ENCODE results near the gene PERCC1. TPM values are rescaled to one million over a fixed set of nuclear protein-coding genes. Genes with fewer than 3 reads are reported as not detected.

The PERCC1 gene
- total RNA-seq, 1 donor from 2014 or later = not detected

DNA sequence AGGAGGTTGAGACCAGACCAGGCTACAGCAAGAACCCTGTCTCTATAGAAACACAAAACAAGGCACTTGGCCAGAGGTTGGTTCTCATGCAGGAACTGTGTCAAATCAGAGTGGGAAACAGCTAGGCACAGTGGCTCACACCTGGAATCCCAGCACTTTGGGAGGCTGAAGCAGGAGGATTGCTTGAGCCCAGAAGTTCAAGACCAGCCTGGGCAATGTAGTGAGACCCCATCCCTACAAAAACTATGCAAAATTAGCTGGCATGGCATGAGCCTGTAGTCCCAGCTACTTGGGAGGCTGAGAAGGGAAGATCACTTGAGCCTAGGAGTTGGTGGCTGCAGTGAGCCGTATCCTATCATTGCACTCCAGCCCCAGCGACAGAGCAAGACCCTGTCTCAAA is 18.0 kb upstream of the PERCC1 start:
- TF ChIP-seq, protein P1, sequence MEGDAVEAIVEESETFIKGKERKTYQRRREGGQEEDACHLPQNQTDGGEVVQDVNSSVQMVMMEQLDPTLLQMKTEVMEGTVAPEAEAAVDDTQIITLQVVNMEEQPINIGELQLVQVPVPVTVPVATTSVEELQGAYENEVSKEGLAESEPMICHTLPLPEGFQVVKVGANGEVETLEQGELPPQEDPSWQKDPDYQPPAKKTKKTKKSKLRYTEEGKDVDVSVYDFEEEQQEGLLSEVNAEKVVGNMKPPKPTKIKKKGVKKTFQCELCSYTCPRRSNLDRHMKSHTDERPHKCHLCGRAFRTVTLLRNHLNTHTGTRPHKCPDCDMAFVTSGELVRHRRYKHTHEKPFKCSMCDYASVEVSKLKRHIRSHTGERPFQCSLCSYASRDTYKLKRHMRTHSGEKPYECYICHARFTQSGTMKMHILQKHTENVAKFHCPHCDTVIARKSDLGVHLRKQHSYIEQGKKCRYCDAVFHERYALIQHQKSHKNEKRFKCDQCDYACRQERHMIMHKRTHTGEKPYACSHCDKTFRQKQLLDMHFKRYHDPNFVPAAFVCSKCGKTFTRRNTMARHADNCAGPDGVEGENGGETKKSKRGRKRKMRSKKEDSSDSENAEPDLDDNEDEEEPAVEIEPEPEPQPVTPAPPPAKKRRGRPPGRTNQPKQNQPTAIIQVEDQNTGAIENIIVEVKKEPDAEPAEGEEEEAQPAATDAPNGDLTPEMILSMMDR (IDR thresholded peaks at IDR 0.05; ENCODE audit: insufficient read depth, low read depth, low read length) = no peak
- no peak for TF ChIP-seq EZH2 (IDR thresholded peaks at IDR 0.05; ENCODE audit: insufficient read depth, low read length)
- Mint-ChIP-seq H3K9me3 (ENCODE audit: unreplicated experiment) (no peaks in the 10 kb centered on the region), H3K27me3 (ENCODE audit: low read depth, unreplicated experiment) (no peaks in the 10 kb centered on the region), H3K4me1 (ENCODE audit: low read depth, unreplicated experiment) (peaks cover 4% of the 10 kb centered on the region), H3K4me3 (ENCODE audit: unreplicated experiment) (peak overlapping the region; percentile 50), H3K36me3 (ENCODE audit: low read depth, unreplicated experiment) (peaks cover 4% of the 10 kb centered on the region), H3K27ac (ENCODE audit: unreplicated experiment) (no peak overlapping the region)
- Histone ChIP-seq H3K4me1 (ENCODE audit: insufficient read depth, low read length) (no peaks in the 10 kb centered on the region), H3K27me3 (ENCODE audit: insufficient read depth, low read length) (no peaks in the 10 kb centered on the region), H3K4me2 (ENCODE audit: low read length) (no peak overlapping the region), H3K9ac (ENCODE audit: low read length) (no peak overlapping the region), H3K36me3 (ENCODE audit: insufficient read depth, low read length) (no peaks in the 10 kb centered on the region), H4K20me1 (ENCODE audit: insufficient read depth, low read length) (peaks cover 4% of the 10 kb centered on the region), H3K79me2 (ENCODE audit: insufficient read depth, low read length) (peaks cover 5% of the 10 kb centered on the region), H3K27ac (ENCODE audit: low read depth, low read length) (no peak overlapping the region), H2AFZ (ENCODE audit: low read depth, low read length) (no peak overlapping the region), H3K4me3 (ENCODE audit: insufficient read depth, low read depth, low read length) (no peak overlapping the region), H3K9me3 (ENCODE audit: insufficient read depth, low read depth, low read length) (no peaks in the 10 kb centered on the region)
- DNase-seq (ENCODE audit: low read depth) (no peak), FAIRE-seq (no peak)

DNA sequence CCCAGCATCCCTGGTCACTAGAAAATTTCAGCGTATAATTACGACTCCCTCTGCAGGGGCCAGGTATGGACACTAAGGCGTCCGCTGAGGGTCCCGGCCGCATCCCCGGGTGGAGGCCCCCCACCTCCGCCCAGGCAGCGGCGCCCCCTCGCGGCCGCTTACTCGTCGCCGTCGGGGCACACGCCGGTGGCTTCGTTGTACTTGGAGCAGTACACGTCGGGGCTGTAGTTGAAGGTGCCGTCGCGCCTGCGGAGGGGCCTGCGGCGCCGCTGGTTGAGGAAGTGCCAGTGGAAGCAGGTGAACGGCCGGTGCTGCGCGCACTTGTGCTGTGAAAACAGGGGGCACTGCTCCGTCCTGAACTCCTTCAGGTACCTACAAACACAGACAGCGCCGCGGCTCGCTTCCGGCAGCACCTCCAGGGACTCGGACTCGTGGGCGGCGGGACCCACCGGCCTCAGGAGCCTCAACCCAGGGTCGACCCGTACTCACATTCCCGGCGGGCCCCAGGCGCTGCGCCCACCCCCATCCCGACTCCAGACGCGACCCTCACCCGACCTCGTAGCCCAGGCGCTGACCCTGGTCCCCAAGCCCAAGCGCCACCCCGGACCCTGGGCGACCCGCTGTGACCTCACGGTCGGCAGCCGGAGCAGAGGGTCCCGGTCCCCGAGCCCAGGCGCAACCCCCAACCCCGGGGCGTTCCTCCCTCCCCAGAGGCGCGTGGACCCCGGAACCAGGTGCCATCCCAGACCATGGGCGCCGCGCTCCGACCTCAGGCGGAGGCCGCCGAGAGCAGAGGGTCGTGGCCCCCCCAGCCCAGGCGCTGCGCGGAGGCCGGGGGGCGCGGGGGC is 17.0 kb upstream of the PERCC1 start:
- H3K36me3 Mint-ChIP-seq (ENCODE audit: low read depth, unreplicated experiment) = peaks cover 4% of the 10 kb centered on the region
- DNase-seq (ENCODE audit: low read depth) (peak; percentile 8), FAIRE-seq (no peak)
- Histone ChIP-seq H3K27ac (ENCODE audit: low read depth, low read length) (no peak overlapping the region), H3K27me3 (ENCODE audit: insufficient read depth, low read length) (no peaks in the 10 kb centered on the region), H3K4me1 (ENCODE audit: insufficient read depth, low read length) (no peaks in the 10 kb centered on the region), H3K9ac (ENCODE audit: low read length) (peak overlapping the region; percentile 80), H2AFZ (ENCODE audit: low read depth, low read length) (peak overlapping the region; percentile 84), H3K4me2 (ENCODE audit: low read length) (peak overlapping the region; percentile 90), H3K9me3 (ENCODE audit: insufficient read depth, low read depth, low read length) (no peaks in the 10 kb centered on the region), H3K79me2 (ENCODE audit: insufficient read depth, low read length) (peaks cover 14% of the 10 kb centered on the region), H4K20me1 (ENCODE audit: insufficient read depth, low read length) (peaks cover 4% of the 10 kb centered on the region), H3K4me3 (ENCODE audit: insufficient read depth, low read depth, low read length) (peak overlapping the region; percentile 74), H3K36me3 (ENCODE audit: insufficient read depth, low read length) (no peaks in the 10 kb centered on the region)
- no peaks in the 10 kb centered on the region for H3K9me3 Mint-ChIP-seq (ENCODE audit: unreplicated experiment)
- H3K27me3 Mint-ChIP-seq (ENCODE audit: low read depth, unreplicated experiment) = no peaks in the 10 kb centered on the region
- TF ChIP-seq, protein P1 (IDR thresholded peaks at IDR 0.05; ENCODE audit: insufficient read depth, low read depth, low read length) = peak; percentile 26
- TF ChIP-seq EZH2 (IDR thresholded peaks at IDR 0.05; ENCODE audit: insufficient read depth, low read length) = no peak
- H3K27ac Mint-ChIP-seq (ENCODE audit: unreplicated experiment) = no peak overlapping the region
- H3K4me1 Mint-ChIP-seq (ENCODE audit: low read depth, unreplicated experiment) = peaks cover 6% of the 10 kb centered on the region
- peak overlapping the region; percentile 82 for H3K4me3 Mint-ChIP-seq (ENCODE audit: unreplicated experiment)

All from astrocyte (in vitro differentiated cells and primary cell).